C1 segment of cervical spinal cord (tissue), 14 donors: ENCODE data around the gene RBMX.

Experiments used
- DNase-seq, 14 donors: peaks; one replicate each; lab custom pipeline; 2025; lab: John Stamatoyannopoulos, UW

Gene RBMX

GRCh38 chrX:136839196-136839595 is 41.3 kb downstream of the RBMX start:
- DNase-seq: no peak

GRCh38 chrX:136835761-136836160 is 44.8 kb downstream of the RBMX start:
- DNase-seq: no peak

GRCh38 chrX:136829413-136829812 is 51.1 kb downstream of the RBMX start:
- DNase-seq: no peak

- DNase-seq: no peak
Measured at GRCh38 chrX:136828830-136829229, 51.7 kb downstream of the RBMX start.

- DNase-seq: no peak
Measured at GRCh38 chrX:136827026-136827425, 53.5 kb downstream of the RBMX start.

- DNase-seq: no peak
Measured at GRCh38 chrX:136825771-136826170, 54.8 kb downstream of the RBMX start.
